Activated CD4-positive, CD25-positive, alpha-beta regulatory T cell treated with anti-CD3 and anti-CD28 coated beads, Interleukin-2, amount 50 U/mL, for 16 hours (primary cell): ENCODE data around the gene DDIT3.

ENCODE experiments used
- DNase-seq: peaks from one replicate; pipeline ENCODE4 v3.0.0-alpha.2; 2020; ENCODE audit warnings: low read depth, low spot score

DDIT3 gene

GRCh38 chr12:57487055-57487596, 33.2 kb downstream of the DDIT3 start:
- DNase-seq, result no peak

DNA sequence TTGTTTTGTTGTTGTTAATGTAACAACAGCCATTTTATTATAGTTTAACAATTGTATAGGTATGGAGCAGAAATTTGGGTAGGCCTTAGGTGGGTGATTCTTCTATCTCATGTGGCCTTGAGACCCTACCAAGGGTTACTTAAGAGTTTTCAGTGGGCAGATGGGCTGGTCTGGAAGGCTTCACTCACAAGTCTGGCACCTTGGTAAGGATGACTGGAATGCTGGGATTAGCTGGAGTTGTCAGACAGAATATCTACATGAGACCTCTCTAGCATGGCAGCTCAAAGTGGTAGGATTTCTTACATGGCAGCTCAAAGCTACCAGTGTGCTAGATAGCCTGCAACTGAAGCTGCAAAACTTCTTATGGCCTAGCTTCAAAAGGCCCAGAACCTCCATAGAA, 34.6 kb downstream of the DDIT3 start:
- no peak for DNase-seq

GRCh38 chr12:57483466-57483865, 36.8 kb downstream of the DDIT3 start:
- DNase-seq, result no peak

GRCh38 chr12:57481671-57482070, 38.6 kb downstream of the DDIT3 start:
- no peak for DNase-seq

DNA sequence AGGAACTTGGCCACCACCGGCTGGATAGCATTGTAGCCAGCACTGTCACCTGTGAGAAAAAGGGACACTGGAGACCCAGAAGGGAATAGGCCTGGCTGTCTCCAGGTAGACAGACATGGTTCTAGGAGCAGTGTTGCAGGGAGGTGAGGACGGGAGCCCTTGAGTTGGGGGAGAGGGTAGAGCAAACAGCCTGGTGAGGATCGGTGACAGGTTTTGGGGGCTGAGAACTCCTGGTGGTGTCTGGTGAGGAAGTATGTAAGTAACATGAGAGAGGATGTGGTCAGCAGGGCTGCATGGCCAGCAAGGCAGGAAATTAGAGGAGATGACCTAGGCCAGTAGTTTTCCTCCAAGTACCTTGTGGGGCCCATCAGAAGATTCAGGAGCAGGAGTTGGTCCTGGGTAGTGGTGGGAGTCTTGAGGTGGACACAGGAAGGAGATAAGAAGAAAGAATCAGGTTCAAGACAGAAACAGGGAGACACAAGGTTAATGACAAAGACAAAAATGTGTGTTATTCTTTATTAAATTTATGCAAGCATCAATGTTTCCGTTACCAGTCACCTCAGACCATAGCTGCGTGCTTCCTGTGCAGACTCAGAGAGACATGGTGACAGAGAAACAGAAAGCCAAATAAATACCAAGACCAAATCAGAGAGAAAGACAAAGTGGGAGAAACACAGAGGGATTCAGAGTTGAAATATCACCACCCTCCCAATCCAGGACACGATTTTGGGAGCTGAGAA, 40.8 kb downstream of the DDIT3 start, which contains the start of gene ARHGAP9:
Gene ARHGAP9, minus strand, starts transcription at position 491 of the 740 bp plus-strand sequence. Its CDS starts 460 bp downstream, at position 31.
- DNase-seq, result no peak

GRCh38 chr12:57479043-57479375, 41.3 kb downstream of the DDIT3 start:
- no peak for DNase-seq

GRCh38 chr12:57477710-57478681, 42.3 kb downstream of the DDIT3 start:
- DNase-seq, result no peak

- DNase-seq, result no peak
Observed at GRCh38 chr12:57476993-57477709, 43.2 kb downstream of the DDIT3 start.

GRCh38 chr12:57476162-57476992, 43.9 kb downstream of the DDIT3 start:
- DNase-seq, result no peak

- no peak for DNase-seq
Observed at GRCh38 chr12:57475271-57476161, 44.8 kb downstream of the DDIT3 start.

- DNase-seq, result no peak
Observed at GRCh38 chr12:57474862-57475261, 45.5 kb downstream of the DDIT3 start.

GRCh38 chr12:57474430-57474829, 45.9 kb downstream of the DDIT3 start:
- no peak for DNase-seq

DNA sequence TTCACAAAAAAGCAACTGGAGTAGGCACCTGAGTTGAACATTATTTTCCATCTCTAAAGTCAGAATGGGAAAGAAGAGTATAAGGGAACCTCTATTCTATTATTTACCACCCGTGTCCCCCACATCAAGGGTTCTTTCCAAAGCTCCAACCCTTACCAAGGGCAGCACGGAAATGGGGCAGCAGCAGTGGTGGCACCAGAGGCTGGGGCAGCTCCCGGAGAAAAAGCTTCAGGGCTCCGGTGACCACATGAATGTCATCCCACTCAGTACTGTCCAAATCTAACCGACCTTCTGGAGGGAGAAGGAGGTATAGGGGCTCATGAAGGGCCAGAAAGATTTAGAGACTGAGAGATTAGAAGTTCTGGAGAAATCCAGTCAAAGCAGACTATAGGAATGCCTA, 46.4 kb downstream of the DDIT3 start:
- DNase-seq, result no peak

DNA sequence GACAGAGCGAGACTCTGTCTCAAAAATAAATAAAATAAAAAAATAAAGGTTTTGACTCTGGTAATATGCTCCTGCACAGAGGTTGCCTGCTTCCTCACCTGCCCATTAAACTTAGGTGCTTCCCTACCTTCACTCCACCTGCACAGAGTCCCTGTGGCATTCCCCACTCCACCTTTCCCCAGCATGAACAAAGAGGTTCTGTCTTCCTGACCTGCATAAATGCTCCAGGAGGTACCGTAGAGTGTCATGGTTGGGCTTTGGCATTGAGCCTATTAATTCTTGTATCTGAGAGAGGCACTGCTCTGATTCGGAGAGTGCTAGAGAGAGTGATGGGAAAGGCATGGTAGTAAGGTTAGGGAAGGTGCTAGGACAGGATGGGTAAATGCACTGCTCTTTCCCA, 46.9 kb downstream of the DDIT3 start:
- no peak for DNase-seq

GRCh38 chr12:57472391-57472790, 47.9 kb downstream of the DDIT3 start:
- DNase-seq, result no peak

DNA sequence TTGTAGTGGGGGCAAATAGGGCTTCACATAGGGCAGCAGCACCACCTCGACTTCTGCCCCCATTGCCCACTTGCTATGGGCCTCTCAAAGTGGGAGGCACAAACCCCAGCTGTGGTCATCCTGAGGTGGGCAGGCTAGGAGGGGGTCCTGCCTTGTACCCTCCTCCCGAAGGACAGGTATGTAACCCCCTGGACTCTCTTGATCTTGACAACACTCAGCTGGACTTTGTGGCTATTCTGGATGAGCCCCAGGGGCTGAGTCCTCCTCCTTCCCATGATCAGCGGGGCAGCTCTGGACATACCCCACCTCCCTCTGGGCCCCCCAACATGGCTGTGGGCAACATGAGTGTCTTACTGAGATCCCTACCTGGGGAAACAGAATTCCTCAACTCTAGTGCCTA, 48.7 kb downstream of the DDIT3 start:
- no peak for DNase-seq

DNA sequence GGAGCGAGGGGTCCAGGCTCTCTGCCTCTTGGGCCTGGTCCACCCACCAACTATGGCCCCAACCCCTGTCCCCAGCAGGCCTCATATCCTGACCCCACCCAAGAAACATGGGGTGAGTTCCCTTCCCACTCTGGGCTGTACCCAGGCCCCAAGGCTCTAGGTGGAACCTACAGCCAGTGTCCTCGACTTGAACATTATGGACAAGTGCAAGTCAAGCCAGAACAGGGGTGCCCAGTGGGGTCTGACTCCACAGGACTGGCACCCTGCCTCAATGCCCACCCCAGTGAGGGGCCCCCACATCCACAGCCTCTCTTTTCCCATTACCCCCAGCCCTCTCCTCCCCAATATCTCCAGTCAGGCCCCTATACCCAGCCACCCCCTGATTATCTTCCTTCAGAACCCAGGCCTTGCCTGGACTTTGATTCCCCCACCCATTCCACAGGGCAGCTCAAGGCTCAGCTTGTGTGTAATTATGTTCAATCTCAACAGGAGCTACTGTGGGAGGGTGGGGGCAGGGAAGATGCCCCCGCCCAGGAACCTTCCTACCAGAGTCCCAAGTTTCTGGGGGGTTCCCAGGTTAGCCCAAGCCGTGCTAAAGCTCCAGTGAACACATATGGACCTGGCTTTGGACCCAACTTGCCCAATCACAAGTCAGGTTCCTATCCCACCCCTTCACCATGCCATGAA, 49.2 kb downstream of the DDIT3 start:
- no peak for DNase-seq

- no peak for DNase-seq
Observed at GRCh38 chr12:57470286-57470969, 49.9 kb downstream of the DDIT3 start.
